Islet precursor cell (in vitro differentiated cells): Measurements from ENCODE around the gene CSNK2B.

ENCODE experiments used
- DNase-seq: peaks from one replicate; pipeline ENCODE4 v3.0.0-alpha.2; 2018

Gene CSNK2B

GRCh38 chr6:31639043-31639442, 26.8 kb upstream of the CSNK2B start:
- no peak for DNase-seq

- DNase-seq = no peak
Measured at GRCh38 chr6:31639449-31639861, 26.4 kb upstream of the CSNK2B start.

GRCh38 chr6:31640612-31641011, 25.3 kb upstream of the CSNK2B start:
- no peak for DNase-seq

GRCh38 chr6:31641370-31641769, 24.5 kb upstream of the CSNK2B start:
- no peak for DNase-seq

GRCh38 chr6:31642798-31643570, 22.9 kb upstream of the CSNK2B start:
- no peak for DNase-seq

- no peak for DNase-seq
Measured at GRCh38 chr6:31643818-31644454, 21.9 kb upstream of the CSNK2B start.

GRCh38 chr6:31645325-31645724, 20.6 kb upstream of the CSNK2B start:
- DNase-seq = no peak

GRCh38 chr6:31651602-31652191, 14.2 kb upstream of the CSNK2B start:
- peak; percentile 94 for DNase-seq

- peak; percentile 95 for DNase-seq
Measured at GRCh38 chr6:31652925-31653724, 12.8 kb upstream of the CSNK2B start.

- DNase-seq = no peak
Measured at GRCh38 chr6:31654574-31655348, 11.1 kb upstream of the CSNK2B start.

GRCh38 chr6:31655349-31656237, 10.3 kb upstream of the CSNK2B start, which contains the start of gene APOM:
Gene APOM (plus strand): TSS chr6:31655894. CDS start chr6:31655967, 73 bp downstream.
- DNase-seq = no peak

- DNase-seq = no peak
Measured at GRCh38 chr6:31657406-31658157, 8.3 kb upstream of the CSNK2B start.

GRCh38 chr6:31658158-31658688, 7.7 kb upstream of the CSNK2B start:
- DNase-seq = no peak

GRCh38 chr6:31658983-31659648, 6.8 kb upstream of the CSNK2B start:
- no peak for DNase-seq

- no peak for DNase-seq
Measured at GRCh38 chr6:31659649-31660380, 6.1 kb upstream of the CSNK2B start.

GRCh38 chr6:31660381-31661261, 5.3 kb upstream of the CSNK2B start, which contains the start of gene C6orf47:
Gene C6orf47 (minus strand): TSS chr6:31660778. CDS start chr6:31659947, 831 bp downstream.
- peak; percentile 88 for DNase-seq

- no peak for DNase-seq
Measured at GRCh38 chr6:31661262-31662123, 4.4 kb upstream of the CSNK2B start.
